T-helper 1 cell treated with Interleukin-12 subunit alpha and Interleukin-12 subunit beta and Interleukin-4 antibody, amounts not matched to agents 30 μg/mL and 1 μg/mL, for 36 hours (primary cell): ENCODE data around the gene SLC45A3.
"Not testable (repeated sequence)": the region's sequence is repeated elsewhere in the genome, so short reads cannot be mapped to it uniquely, and the experiment has no call there.

ENCODE experiments used
- H3K27ac Mint-ChIP-seq: one replicate; pipeline ENCODE4 v1.8.0; 2021; ENCODE audit warnings: mild to moderate bottlenecking, mixed read lengths
- H3K27me3 Mint-ChIP-seq: one replicate; pipeline ENCODE4 v1.8.0; 2021; ENCODE audit warnings: low read depth, mixed read lengths
- H3K36me3 Mint-ChIP-seq: one replicate; pipeline ENCODE4 v1.8.0; 2021; ENCODE audit warnings: low read depth, mixed read lengths
- H3K4me1 Mint-ChIP-seq: one replicate; pipeline ENCODE4 v1.8.0; 2021; ENCODE audit warnings: low read depth, mixed read lengths
- H3K4me3 Mint-ChIP-seq: one replicate; pipeline ENCODE4 v1.8.0; 2021; ENCODE audit warnings: mild to moderate bottlenecking, moderate library complexity, mixed read lengths
- H3K9me3 Mint-ChIP-seq: one replicate; pipeline ENCODE4 v1.8.0; 2021; ENCODE audit warnings: mixed read lengths

SLC45A3 gene, protein sequence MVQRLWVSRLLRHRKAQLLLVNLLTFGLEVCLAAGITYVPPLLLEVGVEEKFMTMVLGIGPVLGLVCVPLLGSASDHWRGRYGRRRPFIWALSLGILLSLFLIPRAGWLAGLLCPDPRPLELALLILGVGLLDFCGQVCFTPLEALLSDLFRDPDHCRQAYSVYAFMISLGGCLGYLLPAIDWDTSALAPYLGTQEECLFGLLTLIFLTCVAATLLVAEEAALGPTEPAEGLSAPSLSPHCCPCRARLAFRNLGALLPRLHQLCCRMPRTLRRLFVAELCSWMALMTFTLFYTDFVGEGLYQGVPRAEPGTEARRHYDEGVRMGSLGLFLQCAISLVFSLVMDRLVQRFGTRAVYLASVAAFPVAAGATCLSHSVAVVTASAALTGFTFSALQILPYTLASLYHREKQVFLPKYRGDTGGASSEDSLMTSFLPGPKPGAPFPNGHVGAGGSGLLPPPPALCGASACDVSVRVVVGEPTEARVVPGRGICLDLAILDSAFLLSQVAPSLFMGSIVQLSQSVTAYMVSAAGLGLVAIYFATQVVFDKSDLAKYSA

DNA sequence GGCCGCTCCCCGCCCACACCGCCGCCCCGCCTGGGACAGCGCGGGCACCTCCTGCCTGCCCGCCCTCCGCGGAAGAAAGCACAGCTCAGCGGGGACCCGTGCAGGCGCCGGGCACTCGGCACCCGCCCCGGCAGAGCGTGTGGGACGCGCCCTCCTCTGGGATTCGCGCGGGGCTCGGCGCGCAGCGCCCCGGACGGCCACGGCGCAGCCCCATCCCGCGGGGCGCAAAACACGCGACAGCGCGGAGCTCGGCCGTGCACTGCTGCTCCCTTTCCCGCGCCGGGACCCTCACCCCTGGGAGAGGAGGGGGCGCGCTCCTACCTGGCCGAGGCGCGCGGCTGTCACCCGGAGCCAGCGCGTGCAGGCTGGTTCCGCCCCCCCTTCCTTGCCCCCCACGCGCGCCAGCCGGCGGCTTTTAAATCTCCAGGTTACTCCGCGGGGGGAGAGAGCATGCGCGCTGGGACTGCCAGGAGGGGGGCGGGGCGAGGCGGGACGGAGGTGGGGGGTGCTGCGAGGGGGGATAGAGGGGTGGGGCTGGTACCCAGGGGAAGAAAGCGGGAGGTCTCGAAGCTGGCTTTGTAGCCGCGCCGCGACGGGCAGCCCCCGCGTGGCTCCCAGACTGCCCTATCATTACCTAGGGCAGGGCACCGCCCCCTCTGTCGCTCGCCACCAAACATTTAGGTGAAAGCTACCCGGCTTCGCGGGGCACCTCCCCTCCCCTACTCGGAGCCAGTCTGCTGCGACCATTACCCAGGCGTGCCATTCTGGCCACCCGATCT is at the start of gene SLC45A3:
SLC45A3 (minus strand) TSS at position 437 of the 779 bp plus-strand sequence. CDS start 15,853 bp downstream, outside the sequence.
- H3K4me3 Mint-ChIP-seq, result peak within 1 kb of the TSS; percentile 75
- no peaks in the 10 kb centered on the region for H3K36me3 Mint-ChIP-seq
- H3K4me1 Mint-ChIP-seq, result peaks cover 11% of the 10 kb centered on the region
- no peak within 1 kb of the TSS for H3K27ac Mint-ChIP-seq
- H3K9me3 Mint-ChIP-seq, result no peaks in the 10 kb centered on the region
- H3K27me3 Mint-ChIP-seq, result peaks cover 34% of the 10 kb centered on the region

- H3K36me3 Mint-ChIP-seq, result peaks cover 38% of the 10 kb centered on the region
- no peak overlapping the region for H3K27ac Mint-ChIP-seq
- H3K27me3 Mint-ChIP-seq, result no peaks in the 10 kb centered on the region
- no peak overlapping the region for H3K4me3 Mint-ChIP-seq
- H3K4me1 Mint-ChIP-seq, result peaks cover 13% of the 10 kb centered on the region
- H3K9me3 Mint-ChIP-seq, result no peaks in the 10 kb centered on the region
These were observed 46.4 kb upstream of the SLC45A3 start for GRCh38 chr1:205726619-205727125.

DNA sequence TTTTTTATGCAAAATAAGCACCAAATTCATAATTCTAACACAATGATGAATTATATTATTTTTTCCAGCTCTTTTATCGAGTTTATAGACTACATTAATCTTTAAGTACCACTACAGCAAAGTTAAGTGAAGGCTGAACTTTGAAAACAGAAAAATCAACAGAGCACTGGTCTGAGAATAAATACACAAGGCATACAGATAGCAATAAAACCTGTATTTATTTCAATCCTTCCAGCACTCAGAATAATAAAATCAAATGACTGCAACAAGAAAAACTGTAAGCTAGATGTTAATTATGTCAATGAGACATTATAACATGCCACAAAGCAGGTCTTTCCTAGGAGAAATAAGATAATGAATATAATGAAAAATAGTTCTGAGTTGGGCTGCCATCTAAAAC is 45.2 kb upstream of the SLC45A3 start:
- Mint-ChIP-seq H3K9me3 (no peaks in the 10 kb centered on the region), H3K4me3 (no peak overlapping the region), H3K4me1 (peaks cover 15% of the 10 kb centered on the region), H3K27me3 (no peaks in the 10 kb centered on the region), H3K36me3 (peaks cover 41% of the 10 kb centered on the region), H3K27ac (no peak overlapping the region)

DNA sequence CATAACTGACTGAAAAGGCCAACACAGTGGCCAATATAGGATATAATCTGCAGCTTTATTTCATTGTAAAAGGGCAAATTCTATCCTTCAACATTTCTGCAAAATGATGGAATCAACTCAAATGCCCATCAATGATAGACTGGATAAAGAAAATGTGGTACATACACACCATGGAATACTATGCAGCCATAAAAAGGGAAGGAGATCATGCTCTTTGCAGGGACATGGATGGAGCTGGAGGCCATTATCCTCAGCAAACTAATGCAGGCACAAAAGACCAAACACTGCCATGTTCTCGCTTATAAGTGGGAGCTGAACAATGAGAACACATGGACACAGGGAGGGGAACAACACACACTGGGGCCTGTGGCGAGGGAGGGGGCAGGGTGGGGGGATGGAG is 40.4 kb upstream of the SLC45A3 start:
- H3K27me3 Mint-ChIP-seq, H3K4me3 Mint-ChIP-seq, H3K9me3 Mint-ChIP-seq: not testable (repeated sequence)
- Mint-ChIP-seq H3K27ac (peak overlapping the region; percentile 62), H3K4me1 (peaks cover 20% of the 10 kb centered on the region), H3K36me3 (peaks cover 56% of the 10 kb centered on the region)

GRCh38 chr1:205719762-205720161 is 39.5 kb upstream of the SLC45A3 start:
- H3K9me3 Mint-ChIP-seq, result no peaks in the 10 kb centered on the region

GRCh38 chr1:205719015-205719414 is 38.7 kb upstream of the SLC45A3 start:
- H3K36me3 Mint-ChIP-seq, result peaks cover 61% of the 10 kb centered on the region
- no peaks in the 10 kb centered on the region for H3K27me3 Mint-ChIP-seq
- no peak overlapping the region for H3K4me3 Mint-ChIP-seq
- H3K27ac Mint-ChIP-seq, result no peak overlapping the region
- no peaks in the 10 kb centered on the region for H3K9me3 Mint-ChIP-seq
- peaks cover 21% of the 10 kb centered on the region for H3K4me1 Mint-ChIP-seq

More at GRCh38 chr1:205719762-205720161, 39.5 kb upstream of the SLC45A3 start:
- Mint-ChIP-seq H3K27ac (peak overlapping the region; percentile 66), H3K36me3 (peaks cover 61% of the 10 kb centered on the region), H3K4me3 (no peak overlapping the region), H3K4me1 (peaks cover 23% of the 10 kb centered on the region), H3K27me3 (no peaks in the 10 kb centered on the region)

DNA sequence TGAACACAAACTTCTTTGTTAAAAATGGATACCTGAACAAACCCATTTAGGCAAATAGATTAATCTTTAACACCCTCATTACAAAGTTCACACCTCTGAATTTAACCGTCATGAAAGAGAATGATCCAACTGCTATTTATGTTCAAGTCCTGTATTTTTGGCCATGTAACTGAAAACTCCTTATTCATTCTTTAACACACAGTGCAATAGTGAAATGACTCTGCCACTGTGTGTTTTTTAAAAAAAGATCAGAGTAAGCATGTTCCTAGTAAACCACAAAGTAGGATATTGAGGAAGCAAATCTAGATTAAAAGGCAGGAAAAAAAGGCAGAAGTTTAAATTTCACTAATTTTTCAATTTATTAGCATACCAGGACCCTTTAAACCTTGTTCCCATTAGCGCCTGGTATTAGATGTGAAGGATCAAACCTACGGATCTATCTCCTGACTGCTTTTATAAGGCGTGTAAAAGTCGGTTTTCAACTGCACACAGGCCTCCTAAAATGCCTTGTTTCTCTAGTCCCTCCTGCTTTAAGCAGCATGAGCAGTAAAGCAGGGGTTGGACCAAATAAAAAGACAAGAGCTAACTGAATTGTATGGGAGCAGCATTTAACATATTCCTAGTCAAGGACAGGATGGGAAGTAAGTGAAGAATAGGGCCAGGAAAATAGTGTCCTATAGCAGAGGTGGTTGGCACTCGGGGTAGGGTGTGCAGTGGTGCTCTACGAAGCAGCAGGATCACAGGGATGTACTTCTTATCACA is 36.2 kb upstream of the SLC45A3 start:
- Mint-ChIP-seq H3K4me1 (peaks cover 20% of the 10 kb centered on the region), H3K27ac (no peak overlapping the region), H3K36me3 (peaks cover 55% of the 10 kb centered on the region), H3K27me3 (no peaks in the 10 kb centered on the region), H3K9me3 (no peaks in the 10 kb centered on the region), H3K4me3 (no peak overlapping the region)

GRCh38 chr1:205715628-205716027 is 35.3 kb upstream of the SLC45A3 start:
- no peak overlapping the region for H3K27ac Mint-ChIP-seq
- peaks cover 24% of the 10 kb centered on the region for H3K4me1 Mint-ChIP-seq
- H3K27me3 Mint-ChIP-seq, result no peaks in the 10 kb centered on the region
- H3K4me3 Mint-ChIP-seq, result no peak overlapping the region
- no peaks in the 10 kb centered on the region for H3K9me3 Mint-ChIP-seq
- H3K36me3 Mint-ChIP-seq, result peaks cover 54% of the 10 kb centered on the region

- H3K9me3 Mint-ChIP-seq, result no peaks in the 10 kb centered on the region
- H3K27me3 Mint-ChIP-seq, result no peaks in the 10 kb centered on the region
- no peak overlapping the region for H3K4me3 Mint-ChIP-seq
- no peak overlapping the region for H3K27ac Mint-ChIP-seq
- H3K36me3 Mint-ChIP-seq, result peaks cover 47% of the 10 kb centered on the region
- H3K4me1 Mint-ChIP-seq, result peaks cover 18% of the 10 kb centered on the region
These were observed 34.6 kb upstream of the SLC45A3 start for GRCh38 chr1:205714906-205715246.

DNA sequence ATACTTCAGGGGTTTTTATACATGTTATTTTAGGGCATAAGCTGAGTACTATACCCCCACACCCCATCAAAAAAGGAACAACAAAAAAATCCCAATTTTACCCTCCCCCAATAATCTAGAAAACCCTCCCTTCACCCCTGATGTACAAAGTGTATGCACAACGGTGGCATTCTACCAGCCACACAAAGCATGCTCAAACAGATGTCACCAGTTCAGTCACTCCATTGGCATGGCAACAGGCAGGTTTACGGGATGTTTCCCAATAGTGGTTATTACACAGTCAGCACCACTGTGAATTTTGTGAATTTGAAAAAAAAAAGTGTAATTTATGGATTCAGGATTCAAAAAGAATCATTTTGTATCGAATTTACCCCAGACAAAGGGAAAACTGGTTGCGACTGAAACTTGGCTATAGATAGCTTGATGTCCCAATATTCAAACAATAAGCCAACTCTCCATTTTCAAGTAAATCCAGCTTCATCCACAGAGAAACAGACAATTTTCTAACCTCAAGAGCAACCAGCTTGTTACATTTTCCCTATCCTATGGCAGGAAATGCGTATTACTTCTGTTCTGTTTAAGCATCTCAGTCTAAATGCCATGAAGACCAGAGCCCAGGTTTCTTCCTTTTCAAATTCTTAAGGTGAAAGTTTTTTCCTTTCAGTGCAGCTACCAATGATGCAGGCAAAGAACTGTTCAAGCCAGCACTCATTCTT is 34.0 kb upstream of the SLC45A3 start:
- H3K4me3 Mint-ChIP-seq, result no peak overlapping the region
- H3K36me3 Mint-ChIP-seq, result peaks cover 42% of the 10 kb centered on the region
- no peaks in the 10 kb centered on the region for H3K9me3 Mint-ChIP-seq
- peaks cover 12% of the 10 kb centered on the region for H3K4me1 Mint-ChIP-seq
- H3K27ac Mint-ChIP-seq, result no peak overlapping the region
- no peaks in the 10 kb centered on the region for H3K27me3 Mint-ChIP-seq

GRCh38 chr1:205711105-205712048 is 31.1 kb upstream of the SLC45A3 start:
- no peaks in the 10 kb centered on the region for H3K27me3 Mint-ChIP-seq
- H3K9me3 Mint-ChIP-seq, result no peaks in the 10 kb centered on the region
- H3K4me1 Mint-ChIP-seq, result peaks cover 20% of the 10 kb centered on the region
- peak overlapping the region; percentile 26 for H3K27ac Mint-ChIP-seq
- H3K4me3 Mint-ChIP-seq, result no peak overlapping the region
- H3K36me3 Mint-ChIP-seq, result peaks cover 31% of the 10 kb centered on the region

DNA sequence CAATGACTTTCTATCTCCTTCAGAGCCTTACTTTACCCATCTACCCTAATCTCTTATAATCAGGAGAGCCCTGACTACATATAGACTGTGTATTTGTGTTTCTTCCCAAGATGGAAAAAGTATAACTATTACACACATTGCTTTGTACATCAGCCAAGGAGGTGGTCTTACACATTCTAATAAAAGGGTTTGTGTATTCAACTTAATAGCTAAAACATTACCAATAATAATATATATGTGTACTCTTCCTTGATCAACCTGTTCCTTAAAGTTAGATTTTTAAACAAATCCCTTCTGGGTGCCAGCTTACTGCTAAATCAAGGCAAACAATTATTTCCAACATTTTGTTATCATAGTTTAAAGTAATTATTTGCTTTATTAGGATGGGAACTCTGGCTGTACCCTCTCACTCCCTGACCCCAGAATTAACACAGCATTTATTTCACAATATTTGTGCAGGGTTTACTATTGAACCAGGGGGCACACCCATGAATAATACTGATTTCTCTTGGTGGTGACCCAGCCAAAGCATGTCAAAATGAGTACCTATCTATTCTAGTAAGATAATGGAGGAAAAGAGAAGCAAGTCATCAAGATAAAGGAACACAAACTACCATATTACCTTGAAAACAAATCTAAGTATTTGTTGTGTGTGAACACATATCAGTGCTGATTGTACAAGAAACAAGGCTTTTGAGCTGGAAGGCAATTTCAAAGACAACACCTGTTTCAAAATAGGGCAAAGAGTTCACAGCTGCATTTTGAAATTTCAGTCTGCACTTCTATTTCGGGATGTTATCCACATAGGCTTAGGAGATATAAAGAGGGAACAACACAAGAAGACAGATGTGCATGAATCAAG is 30.1 kb upstream of the SLC45A3 start:
- H3K27me3 Mint-ChIP-seq, result no peaks in the 10 kb centered on the region
- no peak overlapping the region for H3K27ac Mint-ChIP-seq
- H3K9me3 Mint-ChIP-seq, result no peaks in the 10 kb centered on the region
- H3K36me3 Mint-ChIP-seq, result peaks cover 24% of the 10 kb centered on the region
- H3K4me3 Mint-ChIP-seq, result no peak overlapping the region
- H3K4me1 Mint-ChIP-seq, result peaks cover 19% of the 10 kb centered on the region
